GM12873 (cell line): ENCODE results near the gene SLC25A42.

Experiments used
- TF ChIP-seq, protein P1 (sequence below): IDR thresholded peaks from 2 replicates; pipeline ENCODE4 v1.5.1; 2012; ENCODE audit warnings: low read depth, mild to moderate bottlenecking, moderate library complexity, low read length, control low read depth; ENCODE audit not compliant: insufficient read depth; ENCODE audit errors: missing control alignments

SLC25A42 gene

GRCh38 chr19:19056636-19057275 lies 7.0 kb upstream of the SLC25A42 start:
- TF ChIP-seq, protein P1, sequence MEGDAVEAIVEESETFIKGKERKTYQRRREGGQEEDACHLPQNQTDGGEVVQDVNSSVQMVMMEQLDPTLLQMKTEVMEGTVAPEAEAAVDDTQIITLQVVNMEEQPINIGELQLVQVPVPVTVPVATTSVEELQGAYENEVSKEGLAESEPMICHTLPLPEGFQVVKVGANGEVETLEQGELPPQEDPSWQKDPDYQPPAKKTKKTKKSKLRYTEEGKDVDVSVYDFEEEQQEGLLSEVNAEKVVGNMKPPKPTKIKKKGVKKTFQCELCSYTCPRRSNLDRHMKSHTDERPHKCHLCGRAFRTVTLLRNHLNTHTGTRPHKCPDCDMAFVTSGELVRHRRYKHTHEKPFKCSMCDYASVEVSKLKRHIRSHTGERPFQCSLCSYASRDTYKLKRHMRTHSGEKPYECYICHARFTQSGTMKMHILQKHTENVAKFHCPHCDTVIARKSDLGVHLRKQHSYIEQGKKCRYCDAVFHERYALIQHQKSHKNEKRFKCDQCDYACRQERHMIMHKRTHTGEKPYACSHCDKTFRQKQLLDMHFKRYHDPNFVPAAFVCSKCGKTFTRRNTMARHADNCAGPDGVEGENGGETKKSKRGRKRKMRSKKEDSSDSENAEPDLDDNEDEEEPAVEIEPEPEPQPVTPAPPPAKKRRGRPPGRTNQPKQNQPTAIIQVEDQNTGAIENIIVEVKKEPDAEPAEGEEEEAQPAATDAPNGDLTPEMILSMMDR = no peak

DNA sequence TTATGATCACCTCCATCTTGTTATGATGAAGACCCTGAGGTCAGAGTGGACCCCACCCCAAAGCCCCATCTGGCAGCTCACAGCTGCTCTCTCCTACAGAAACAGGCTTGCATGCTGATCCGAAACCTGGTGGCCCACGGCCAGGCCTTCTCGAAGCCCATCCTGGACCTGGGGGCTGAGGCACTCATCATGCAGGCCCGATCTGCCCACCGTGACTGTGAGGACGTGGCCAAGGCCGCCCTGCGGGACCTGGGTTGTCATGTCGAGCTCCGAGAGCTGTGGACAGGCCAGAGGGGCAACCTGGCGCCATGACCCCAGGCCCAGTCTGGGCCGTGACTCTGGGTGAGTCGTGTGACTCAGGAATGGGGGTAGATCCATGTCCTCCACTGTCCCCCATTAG lies 6.5 kb upstream of the SLC25A42 start:
- TF ChIP-seq, protein P1 = no peak

GRCh38 chr19:19057720-19058119 lies 6.1 kb upstream of the SLC25A42 start:
- TF ChIP-seq, protein P1 = no peak

DNA sequence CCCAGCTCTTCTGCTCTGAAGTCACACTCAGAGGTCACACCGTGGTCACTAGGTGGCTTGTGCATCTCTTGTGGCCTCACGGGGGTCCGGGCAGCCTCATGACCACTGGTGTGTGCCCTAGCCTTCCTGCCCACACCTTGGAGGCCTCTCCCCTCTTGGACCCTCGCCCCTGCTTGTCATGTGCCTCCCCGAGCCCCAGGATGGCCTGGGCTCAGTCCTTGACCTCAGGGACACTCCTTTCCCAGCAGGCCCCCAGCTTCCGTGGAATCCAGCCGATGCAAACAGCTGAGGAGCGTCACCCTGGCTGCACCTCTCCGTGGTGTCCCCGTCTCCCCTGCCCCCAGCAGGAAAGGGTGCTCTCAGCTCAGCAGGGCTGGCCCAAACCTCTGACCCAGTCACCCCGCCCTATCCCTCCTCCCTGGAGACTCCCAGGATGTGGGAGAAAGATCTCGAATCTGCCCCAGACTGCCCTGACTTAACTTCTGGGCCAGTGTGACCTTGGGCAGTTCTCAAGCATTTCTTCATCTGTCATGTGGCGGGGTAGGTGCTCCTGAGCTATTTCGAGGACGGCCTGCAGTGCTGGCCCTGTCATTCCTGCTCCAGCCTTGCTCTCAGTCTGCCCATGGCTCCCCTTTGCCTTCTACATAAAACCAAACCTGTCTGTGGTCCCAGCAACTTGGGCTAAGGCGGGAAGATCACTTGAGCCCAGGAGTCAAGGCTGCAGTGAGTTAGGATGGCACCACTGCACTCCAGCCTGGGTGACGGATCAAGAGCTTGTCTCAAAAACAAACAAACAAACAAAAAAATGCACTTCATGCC lies 4.6 kb upstream of the SLC25A42 start:
- TF ChIP-seq, protein P1 = no peak

DNA sequence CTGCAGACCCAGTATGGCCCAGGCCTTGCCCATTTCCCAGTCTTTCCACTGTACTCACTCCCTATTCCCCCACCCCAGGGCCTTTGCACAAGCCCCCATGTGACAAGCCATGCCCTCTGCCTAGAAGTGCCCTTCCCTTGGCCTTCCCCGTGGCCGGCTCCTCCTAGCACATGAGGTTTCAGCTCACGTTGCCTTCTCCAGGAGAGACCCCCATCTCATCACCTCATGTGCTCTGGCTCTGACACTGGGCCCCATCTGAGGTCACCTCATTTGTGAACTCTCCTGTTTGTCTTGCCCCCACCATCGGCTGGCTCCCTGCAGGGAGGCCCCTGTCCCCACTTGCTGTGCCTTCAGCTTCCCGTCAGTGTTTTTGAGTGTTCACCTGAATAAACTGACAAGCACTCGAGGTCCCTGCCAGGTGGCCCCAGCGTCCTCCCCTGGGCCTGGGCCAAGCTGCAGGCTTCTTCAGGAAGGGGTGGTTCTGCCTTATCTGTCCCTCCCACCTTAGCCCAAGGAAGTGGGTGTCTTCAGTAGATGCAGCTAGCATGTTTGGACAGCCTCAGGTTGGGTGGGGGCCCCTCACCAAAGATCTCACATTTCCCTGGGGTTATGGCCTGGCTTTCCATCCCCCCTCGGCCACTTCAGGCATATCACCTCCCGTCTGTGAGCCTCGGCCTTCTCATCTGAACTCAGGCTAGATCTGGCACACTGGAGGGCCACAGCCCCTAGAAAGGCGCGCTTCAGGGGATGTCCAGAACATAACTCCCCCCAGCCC lies 3.8 kb upstream of the SLC25A42 start:
- TF ChIP-seq, protein P1 = no peak

DNA sequence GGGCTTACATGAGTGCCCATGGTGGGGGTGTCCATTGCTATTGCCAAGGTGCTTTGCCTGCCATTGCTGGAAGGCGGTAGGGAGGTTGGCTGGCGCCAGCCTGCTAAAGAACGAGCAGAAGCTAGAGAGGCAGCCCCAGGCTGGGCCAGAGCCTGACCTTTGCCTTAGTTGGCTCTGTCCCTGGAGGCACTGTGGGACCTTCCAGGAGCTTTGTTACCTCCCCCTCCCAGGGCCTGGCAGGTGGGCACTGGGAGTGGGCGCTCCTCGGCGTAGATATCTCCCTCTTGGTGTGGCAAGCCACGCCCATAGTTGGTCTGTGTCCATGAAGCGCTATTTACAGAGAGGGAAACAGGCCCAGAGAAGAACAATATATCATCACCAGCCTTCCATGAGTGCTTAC lies 2.3 kb upstream of the SLC25A42 start:
- TF ChIP-seq, protein P1 = no peak
